ENCODE results near the gene UGT8.

Gene UGT8

DNA sequence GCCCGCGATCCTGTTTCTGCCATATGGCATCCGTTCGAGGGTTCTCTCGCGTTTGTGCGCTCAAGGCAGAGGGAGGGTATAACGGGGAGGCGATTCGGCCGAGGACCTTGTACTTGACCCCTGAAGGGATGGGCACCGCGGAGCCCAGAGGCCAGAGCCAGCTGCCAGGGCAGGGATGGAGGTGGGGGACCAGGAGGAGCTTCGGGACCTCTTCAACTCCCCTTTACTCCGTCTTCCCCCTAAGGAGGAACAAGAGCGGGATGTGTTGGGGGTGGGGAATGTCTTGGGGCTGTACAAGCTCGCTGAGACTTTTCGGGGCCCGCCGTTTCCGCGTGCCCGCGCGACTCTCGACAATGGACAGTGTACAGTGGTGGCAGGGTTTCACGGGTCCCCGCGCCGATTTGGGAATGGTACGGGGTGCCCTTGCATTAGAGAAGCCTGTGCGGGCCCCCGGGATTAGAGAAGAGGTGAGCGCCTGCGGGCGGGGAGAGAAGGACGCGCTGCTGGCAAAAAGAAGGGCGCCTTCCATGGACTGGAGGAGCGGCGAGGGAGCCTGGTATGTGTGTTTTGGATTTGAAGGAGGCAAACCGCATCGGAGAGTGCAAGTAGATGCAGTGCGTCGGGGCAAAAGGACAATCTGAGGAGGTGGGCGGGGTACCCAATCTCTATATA lies 760 bp downstream of the UGT8 start:
- TF ChIP-seq ZFX (IDR thresholded peaks at IDR 0.05; ENCODE audit: borderline replicate concordance) (no peak), CTCF (IDR thresholded peaks at IDR 0.05) (no peak)
- H3K27ac ChIP-seq: peak overlapping the region; percentile 88

GRCh38 chr4:114599903-114600552 lies 1.4 kb downstream of the UGT8 start:
- no peak for TF ChIP-seq ZFX (IDR thresholded peaks at IDR 0.05; ENCODE audit: borderline replicate concordance)
- no peak for TF ChIP-seq CTCF (IDR thresholded peaks at IDR 0.05)
- H3K27ac ChIP-seq: no peak overlapping the region

DNA sequence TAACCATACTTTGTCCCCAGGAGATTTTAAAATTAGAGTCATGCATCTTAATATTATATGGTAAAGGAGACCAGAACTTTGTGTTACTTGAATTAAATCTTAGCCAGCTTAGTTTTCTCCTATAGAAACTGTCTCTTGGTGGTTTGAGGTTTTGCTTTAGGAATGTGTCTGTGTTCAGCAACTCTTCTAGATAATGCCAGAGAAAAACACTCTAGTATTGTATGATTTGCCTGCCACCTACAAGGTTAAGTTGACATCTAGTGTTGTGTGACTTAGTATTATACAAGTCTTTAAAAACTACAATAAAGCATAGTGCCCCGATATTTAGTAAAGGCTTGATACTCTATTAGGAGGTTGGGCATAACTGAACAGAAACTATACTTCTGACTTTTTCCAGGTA lies 2.1 kb downstream of the UGT8 start:
- TF ChIP-seq ZFX (IDR thresholded peaks at IDR 0.05; ENCODE audit: borderline replicate concordance) (no peak), CTCF (IDR thresholded peaks at IDR 0.05) (no peak)
- no peak overlapping the region for H3K27ac ChIP-seq

- H3K27ac ChIP-seq: no peak overlapping the region
These were observed 2.9 kb downstream of the UGT8 start for GRCh38 chr4:114601304-114602052.

DNA sequence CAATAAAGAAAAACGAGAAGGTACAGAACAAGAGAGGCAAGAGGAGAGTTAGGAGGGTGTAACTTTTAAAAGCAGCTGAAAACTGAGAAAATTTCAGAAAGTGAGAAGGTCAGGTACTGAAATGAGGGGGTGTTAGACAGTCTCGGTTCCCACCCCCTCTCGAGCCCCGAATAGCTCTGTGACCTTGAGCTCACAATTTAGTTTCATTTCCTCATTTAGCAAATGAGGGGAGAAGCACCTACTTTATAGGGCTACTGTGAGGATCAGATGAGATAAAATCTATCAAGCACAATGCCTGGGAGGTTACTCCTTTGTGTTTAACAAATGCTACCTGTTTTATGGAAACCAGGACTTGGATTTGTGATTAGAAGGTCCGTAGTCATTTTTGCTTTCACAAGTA lies 4.9 kb downstream of the UGT8 start:
- no peak for TF ChIP-seq ZFX (IDR thresholded peaks at IDR 0.05; ENCODE audit: borderline replicate concordance)
- no peak for TF ChIP-seq CTCF (IDR thresholded peaks at IDR 0.05)
- no peak overlapping the region for H3K27ac ChIP-seq

More at GRCh38 chr4:114601304-114602052, 2.9 kb downstream of the UGT8 start:
- no peak for TF ChIP-seq ZFX (IDR thresholded peaks at IDR 0.05; ENCODE audit: borderline replicate concordance)
- no peak for TF ChIP-seq CTCF (IDR thresholded peaks at IDR 0.05)

DNA sequence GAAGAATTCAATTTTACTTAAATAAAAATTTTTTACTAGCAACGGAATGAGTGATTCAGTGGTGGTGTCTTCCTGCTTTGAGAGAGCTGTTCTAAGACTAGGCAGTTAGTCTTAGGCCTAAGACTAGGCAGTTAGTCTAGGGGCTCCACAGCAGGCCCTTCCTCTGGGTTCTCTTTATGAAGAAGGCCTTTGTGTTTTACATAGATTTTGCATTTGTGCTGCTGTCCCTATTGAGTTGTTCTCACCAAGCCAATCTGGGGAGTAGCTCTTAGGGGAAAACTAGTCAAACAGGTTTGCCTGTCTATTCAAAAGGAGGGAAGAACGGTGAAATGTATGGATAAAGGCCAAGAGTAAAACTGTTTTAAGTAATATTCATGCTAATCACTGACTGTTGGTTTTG lies 7.6 kb downstream of the UGT8 start:
- no peak for TF ChIP-seq CTCF (IDR thresholded peaks at IDR 0.05)
- no peak for TF ChIP-seq ZFX (IDR thresholded peaks at IDR 0.05; ENCODE audit: borderline replicate concordance)
- no peak overlapping the region for H3K27ac ChIP-seq

GRCh38 chr4:114607056-114607455 lies 8.4 kb downstream of the UGT8 start:
- no peak overlapping the region for H3K27ac ChIP-seq
- TF ChIP-seq CTCF (IDR thresholded peaks at IDR 0.05) (no peak), ZFX (IDR thresholded peaks at IDR 0.05; ENCODE audit: borderline replicate concordance) (no peak)
